HL-60 (cell line): ENCODE data around the gene KCNJ3.

Experiments used
- DNase-seq, 2 experiments: peaks; one replicate each; pipeline ENCODE4 v3.0.0-alpha.2; 2010 to 2020; ENCODE audit warnings: low read depth in 1 of 2, low spot score in 1 of 2
- H3K27ac ChIP-seq: fragments of 250-450 bp; sonication (Bioruptor Pico); replicated peaks from 2 replicates; pipeline ENCODE4 v1.5.1; 2020; ENCODE audit warnings: mild to moderate bottlenecking, moderate library complexity
- H3K27me3 ChIP-seq: fragments of 250-450 bp; sonication (Bioruptor Pico); 2 replicates; pipeline ENCODE4 v1.5.1; 2021; ENCODE audit warnings: mild to moderate bottlenecking, moderate library complexity; ENCODE audit not compliant: insufficient read depth, poor library complexity, severe bottlenecking
- H3K4me3 ChIP-seq: replicated peaks from 2 replicates; pipeline ENCODE4 v1.5.1; 2011; ENCODE audit warnings: mild to moderate bottlenecking, control low read depth, low read length; ENCODE audit not compliant: insufficient read depth
- CTCF ChIP-seq: IDR thresholded peaks from one replicate; pipeline ENCODE4 v1.5.1; 2011; ENCODE audit warnings: low read length, control low read depth, inconsistent platforms; ENCODE audit not compliant: insufficient read depth
- GABPA ChIP-seq: IDR thresholded peaks from 2 replicates; pipeline ENCODE4 v1.6.1; 2012; ENCODE audit warnings: low read depth
- POLR2AphosphoS5 ChIP-seq: IDR thresholded peaks from 2 replicates; pipeline ENCODE4 v1.6.1; 2012; ENCODE audit warnings: low read depth
- SPI1 ChIP-seq: IDR thresholded peaks from 2 replicates; pipeline ENCODE4 v1.6.1; 2012; ENCODE audit warnings: low read depth, mild to moderate bottlenecking, borderline replicate concordance
- TF ChIP-seq, protein P1 (sequence below): IDR thresholded peaks from 2 replicates; pipeline ENCODE4 v1.6.1; 2012; ENCODE audit warnings: low read depth; ENCODE audit not compliant: insufficient replicate concordance

KCNJ3 gene

GRCh38 chr2:154875999-154876398, 177.5 kb downstream of the KCNJ3 start:
- Histone ChIP-seq H3K27me3 (no peaks in the 10 kb centered on the region), H3K4me3 (no peak overlapping the region), H3K27ac (no peak overlapping the region)
- no peak for DNase-seq
- no peak for TF ChIP-seq POLR2AphosphoS5
- no peak for TF ChIP-seq GABPA
- no peak for TF ChIP-seq CTCF
- TF ChIP-seq SPI1: no peak
- TF ChIP-seq, protein P1, sequence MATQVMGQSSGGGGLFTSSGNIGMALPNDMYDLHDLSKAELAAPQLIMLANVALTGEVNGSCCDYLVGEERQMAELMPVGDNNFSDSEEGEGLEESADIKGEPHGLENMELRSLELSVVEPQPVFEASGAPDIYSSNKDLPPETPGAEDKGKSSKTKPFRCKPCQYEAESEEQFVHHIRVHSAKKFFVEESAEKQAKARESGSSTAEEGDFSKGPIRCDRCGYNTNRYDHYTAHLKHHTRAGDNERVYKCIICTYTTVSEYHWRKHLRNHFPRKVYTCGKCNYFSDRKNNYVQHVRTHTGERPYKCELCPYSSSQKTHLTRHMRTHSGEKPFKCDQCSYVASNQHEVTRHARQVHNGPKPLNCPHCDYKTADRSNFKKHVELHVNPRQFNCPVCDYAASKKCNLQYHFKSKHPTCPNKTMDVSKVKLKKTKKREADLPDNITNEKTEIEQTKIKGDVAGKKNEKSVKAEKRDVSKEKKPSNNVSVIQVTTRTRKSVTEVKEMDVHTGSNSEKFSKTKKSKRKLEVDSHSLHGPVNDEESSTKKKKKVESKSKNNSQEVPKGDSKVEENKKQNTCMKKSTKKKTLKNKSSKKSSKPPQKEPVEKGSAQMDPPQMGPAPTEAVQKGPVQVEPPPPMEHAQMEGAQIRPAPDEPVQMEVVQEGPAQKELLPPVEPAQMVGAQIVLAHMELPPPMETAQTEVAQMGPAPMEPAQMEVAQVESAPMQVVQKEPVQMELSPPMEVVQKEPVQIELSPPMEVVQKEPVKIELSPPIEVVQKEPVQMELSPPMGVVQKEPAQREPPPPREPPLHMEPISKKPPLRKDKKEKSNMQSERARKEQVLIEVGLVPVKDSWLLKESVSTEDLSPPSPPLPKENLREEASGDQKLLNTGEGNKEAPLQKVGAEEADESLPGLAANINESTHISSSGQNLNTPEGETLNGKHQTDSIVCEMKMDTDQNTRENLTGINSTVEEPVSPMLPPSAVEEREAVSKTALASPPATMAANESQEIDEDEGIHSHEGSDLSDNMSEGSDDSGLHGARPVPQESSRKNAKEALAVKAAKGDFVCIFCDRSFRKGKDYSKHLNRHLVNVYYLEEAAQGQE: no peak

DNA sequence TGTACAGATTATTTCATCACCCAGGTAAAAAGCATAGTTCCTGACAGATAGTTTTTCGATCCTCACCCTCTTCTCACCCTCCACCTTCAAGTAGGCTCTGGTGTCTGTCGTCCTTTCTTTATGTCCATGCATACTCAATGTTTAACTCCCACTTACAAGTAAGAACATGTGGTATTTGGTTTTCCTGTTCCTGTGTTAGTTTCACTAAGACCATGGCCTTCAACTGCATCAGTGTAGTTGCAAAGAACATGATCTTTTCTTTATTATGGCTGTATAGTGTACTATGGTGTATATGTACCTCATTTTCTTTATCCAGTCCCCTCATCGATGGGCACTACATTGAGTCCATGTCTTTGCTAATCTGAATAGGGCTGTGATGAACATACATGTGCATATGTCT, 184.2 kb downstream of the KCNJ3 start:
- no peak overlapping the region for H3K27ac ChIP-seq
- no peaks in the 10 kb centered on the region for H3K27me3 ChIP-seq
- no peak for DNase-seq
- TF ChIP-seq CTCF: no peak
- TF ChIP-seq, protein P1: no peak
- no peak for TF ChIP-seq SPI1
- no peak for TF ChIP-seq POLR2AphosphoS5
- TF ChIP-seq GABPA: no peak
- no peak overlapping the region for H3K4me3 ChIP-seq

- Histone ChIP-seq H3K27me3 (no peaks in the 10 kb centered on the region), H3K27ac (no peak overlapping the region), H3K4me3 (no peak overlapping the region)
- TF ChIP-seq, protein P1: no peak
- no peak for TF ChIP-seq GABPA
- no peak for TF ChIP-seq POLR2AphosphoS5
- TF ChIP-seq CTCF: no peak
- no peak for TF ChIP-seq SPI1
- DNase-seq: no peak
Observed at GRCh38 chr2:154886316-154886715, 187.8 kb downstream of the KCNJ3 start.
